Upper lobe of right lung (tissue), 1 donor: ENCODE data around the gene AGO4. TPM values are rescaled to one million over a fixed set of nuclear protein-coding genes. Genes with fewer than 3 reads are reported as not detected.

ENCODE experiments used
- ATAC-seq: fragments of 200-7000 bp; cut with Tn5 transposase; one replicate; pipeline ENCODE4 v1.9.1; 2020; ENCODE audit warnings: mild to moderate bottlenecking, moderate library complexity
- DNase-seq: peaks from one replicate; pipeline ENCODE4 v3.0.0-alpha.2; 2020
- H3K27ac ChIP-seq: fragments of 200-600 bp; one replicate; pipeline ENCODE4 v1.8.0; 2022
- H3K27me3 ChIP-seq: fragments of 200-600 bp; one replicate; pipeline ENCODE4 v1.8.0; 2022; ENCODE audit warnings: mild to moderate bottlenecking
- H3K36me3 ChIP-seq: fragments of 200-600 bp; one replicate; pipeline ENCODE4 v1.8.0; 2022
- H3K4me1 ChIP-seq: fragments of 200-600 bp; one replicate; pipeline ENCODE4 v1.8.0; 2022
- H3K4me3 ChIP-seq: fragments of 200-600 bp; one replicate; pipeline ENCODE4 v1.8.0; 2022; ENCODE audit warnings: mild to moderate bottlenecking
- H3K9me3 ChIP-seq: fragments of 200-600 bp; one replicate; pipeline ENCODE4 v1.8.0; 2022
- intact Hi-C: fragments of 100-400 bp; cut with DNase I; formaldehyde crosslinking; loops from one replicate; pipeline ENCODE4 v1.11.0; 2022
- total RNA-seq: library from RNA; stranded (reverse); fragmentation: NEBNext Ultra II Directional; extraction: Animal tissue kit (Norgen Biotek cat#: 25700); gene quantifications from one replicate; pipeline ENCODE4 v1.2.1, GENCODE V29; 2021
- TF ChIP-seq, protein P1 (sequence below): fragments of 200-600 bp; IDR thresholded peaks from one replicate; pipeline ENCODE4 v1.8.0; 2022; ENCODE audit warnings: antibody characterized with exemption
- donor health status: DM: no; HTN: yes; CAD: no; lungs with severe emphysema.

AGO4 gene
- total RNA-seq, 1 donor from 2014 or later: 23.6 TPM

GRCh38 chr1:35902671-35903070 is 94.9 kb downstream of the AGO4 start:
- TF ChIP-seq, protein P1, sequence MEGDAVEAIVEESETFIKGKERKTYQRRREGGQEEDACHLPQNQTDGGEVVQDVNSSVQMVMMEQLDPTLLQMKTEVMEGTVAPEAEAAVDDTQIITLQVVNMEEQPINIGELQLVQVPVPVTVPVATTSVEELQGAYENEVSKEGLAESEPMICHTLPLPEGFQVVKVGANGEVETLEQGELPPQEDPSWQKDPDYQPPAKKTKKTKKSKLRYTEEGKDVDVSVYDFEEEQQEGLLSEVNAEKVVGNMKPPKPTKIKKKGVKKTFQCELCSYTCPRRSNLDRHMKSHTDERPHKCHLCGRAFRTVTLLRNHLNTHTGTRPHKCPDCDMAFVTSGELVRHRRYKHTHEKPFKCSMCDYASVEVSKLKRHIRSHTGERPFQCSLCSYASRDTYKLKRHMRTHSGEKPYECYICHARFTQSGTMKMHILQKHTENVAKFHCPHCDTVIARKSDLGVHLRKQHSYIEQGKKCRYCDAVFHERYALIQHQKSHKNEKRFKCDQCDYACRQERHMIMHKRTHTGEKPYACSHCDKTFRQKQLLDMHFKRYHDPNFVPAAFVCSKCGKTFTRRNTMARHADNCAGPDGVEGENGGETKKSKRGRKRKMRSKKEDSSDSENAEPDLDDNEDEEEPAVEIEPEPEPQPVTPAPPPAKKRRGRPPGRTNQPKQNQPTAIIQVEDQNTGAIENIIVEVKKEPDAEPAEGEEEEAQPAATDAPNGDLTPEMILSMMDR: no peak
- H3K4me1 ChIP-seq: no peaks in the 10 kb centered on the region
- intact Hi-C loops: no loop called here
- no peaks in the 10 kb centered on the region for H3K9me3 ChIP-seq
- no peaks in the 10 kb centered on the region for H3K27me3 ChIP-seq
- H3K27ac ChIP-seq: no peak overlapping the region
- peaks cover 70% of the 10 kb centered on the region for H3K36me3 ChIP-seq
- no peak overlapping the region for H3K4me3 ChIP-seq
- ATAC-seq (no peak), DNase-seq (no peak)

Other genes starting within 250 kb of the AGO4 start
- gene TFAP2E, start 234.7 kb upstream of the AGO4 start, total RNA-seq: 1.9 TPM
- gene PSMB2, start 166.5 kb upstream of the AGO4 start, total RNA-seq: 44.1 TPM
- 13.9 TPM for gene C1orf216, start 89.1 kb upstream of the AGO4 start, total RNA-seq
- 0.55 TPM for gene CLSPN, start 38.0 kb upstream of the AGO4 start, total RNA-seq
- gene AGO1, start 75.2 kb downstream of the AGO4 start, total RNA-seq: 27.7 TPM
- 34.1 TPM for gene AGO3, start 123.1 kb downstream of the AGO4 start, total RNA-seq